Stimulated activated CD4-positive, alpha-beta T cell treated with anti-CD3 and anti-CD28 coated beads, Interleukin-1b, Interleukin-23, amount 100 ng/mL, for 4 hours (primary cell): ENCODE measurements around the gene MRGPRX3.

Experiments
- DNase-seq, 2 donors: peaks; one replicate each; pipeline ENCODE4 v3.0.0-alpha.2; 2020; ENCODE audit warnings: low read depth in 2 of 2

The MRGPRX3 gene

DNA sequence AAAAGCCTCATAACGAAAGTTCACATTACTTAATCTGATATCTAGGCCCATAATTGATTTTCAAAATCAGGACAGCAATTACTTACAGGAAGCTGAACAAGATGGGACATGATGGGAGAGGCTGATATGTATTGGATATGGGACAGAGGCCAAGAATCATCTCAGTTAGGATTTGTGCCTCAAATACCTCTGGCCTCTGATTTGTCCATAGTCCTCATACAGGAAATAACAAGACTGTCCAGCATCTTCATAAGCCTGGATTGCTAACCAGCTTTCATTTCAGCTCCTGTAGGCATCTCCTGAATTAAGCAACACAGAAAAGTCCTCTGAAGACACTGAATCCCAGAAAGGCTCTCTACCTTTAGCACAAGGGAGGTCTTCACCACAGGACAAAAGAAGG is 36.0 kb downstream of the MRGPRX3 start:
- no peak for DNase-seq

DNA sequence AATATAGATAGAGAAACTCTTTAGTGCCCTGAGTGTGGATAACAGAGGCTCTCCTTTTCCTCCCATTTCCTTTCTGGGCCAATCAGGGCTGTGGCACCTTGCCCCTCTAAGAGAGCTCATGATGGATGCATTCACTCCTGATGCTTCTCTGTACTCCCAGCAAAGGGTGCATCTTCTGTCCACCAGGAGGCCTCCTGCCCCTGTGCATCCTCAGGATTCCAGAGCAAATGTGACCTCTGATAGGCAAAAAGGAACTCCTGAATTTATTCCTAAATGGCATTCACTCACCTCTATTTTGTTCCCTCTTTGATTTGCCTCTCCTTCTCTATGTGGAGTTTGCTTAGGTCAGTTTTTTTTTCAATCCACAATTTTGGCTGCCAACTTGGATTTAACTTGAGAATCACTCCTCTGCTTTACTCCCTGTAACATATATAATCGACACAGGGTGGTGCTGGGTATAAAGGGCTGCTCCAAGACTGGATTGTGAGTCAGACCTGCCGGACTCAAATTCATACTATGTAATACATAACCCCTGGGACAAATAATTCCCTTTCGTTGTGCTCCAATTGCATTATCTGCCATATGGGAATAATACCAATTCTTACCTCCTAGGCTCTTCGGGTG is 39.1 kb downstream of the MRGPRX3 start:
- DNase-seq, result no peak

DNA sequence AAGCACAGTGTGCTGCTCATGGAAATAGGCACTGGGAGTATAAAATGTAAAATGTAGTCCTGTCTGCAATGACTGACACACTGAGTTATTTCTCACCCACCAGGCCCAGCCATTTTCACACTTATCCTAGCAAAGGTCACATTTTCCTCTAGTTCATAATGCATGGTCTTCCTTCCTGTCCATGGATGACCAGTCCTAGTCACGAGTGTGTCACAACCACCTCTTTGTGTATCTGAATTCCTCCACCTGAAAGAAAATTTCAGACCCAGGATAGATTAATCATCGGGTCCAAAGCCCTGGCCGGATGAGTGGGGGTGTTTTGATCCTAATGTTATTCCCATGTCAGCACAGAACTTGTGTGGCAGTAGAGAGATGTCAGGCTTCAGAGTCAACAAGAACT is 40.3 kb downstream of the MRGPRX3 start, which contains the start of gene MRGPRX4:
Gene MRGPRX4 (plus strand): TSS at position 172 of the 400 bp plus-strand sequence. CDS start 420 bp downstream, outside the sequence.
- DNase-seq, result no peak

DNA sequence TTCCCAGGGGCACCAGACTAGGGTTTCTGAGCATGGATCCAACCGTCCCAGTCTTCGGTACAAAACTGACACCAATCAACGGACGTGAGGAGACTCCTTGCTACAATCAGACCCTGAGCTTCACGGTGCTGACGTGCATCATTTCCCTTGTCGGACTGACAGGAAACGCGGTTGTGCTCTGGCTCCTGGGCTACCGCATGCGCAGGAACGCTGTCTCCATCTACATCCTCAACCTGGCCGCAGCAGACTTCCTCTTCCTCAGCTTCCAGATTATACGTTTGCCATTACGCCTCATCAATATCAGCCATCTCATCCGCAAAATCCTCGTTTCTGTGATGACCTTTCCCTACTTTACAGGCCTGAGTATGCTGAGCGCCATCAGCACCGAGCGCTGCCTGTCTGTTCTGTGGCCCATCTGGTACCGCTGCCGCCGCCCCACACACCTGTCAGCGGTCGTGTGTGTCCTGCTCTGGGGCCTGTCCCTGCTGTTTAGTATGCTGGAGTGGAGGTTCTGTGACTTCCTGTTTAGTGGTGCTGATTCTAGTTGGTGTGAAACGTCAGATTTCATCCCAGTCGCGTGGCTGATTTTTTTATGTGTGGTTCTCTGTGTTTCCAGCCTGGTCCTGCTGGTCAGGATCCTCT is 41.0 kb downstream of the MRGPRX3 start:
- DNase-seq, result no peak
